GM12874 (cell line): ENCODE results near the gene HLA-DRA.

Experiments used
- CTCF ChIP-seq: IDR thresholded peaks from 2 replicates; pipeline ENCODE4 v1.5.1; 2011; ENCODE audit warnings: low read depth, mild to moderate bottlenecking, control low read depth, low read length, moderate library complexity; ENCODE audit not compliant: insufficient read depth

HLA-DRA gene

GRCh38 chr6:32462609-32463008 is 22.9 kb downstream of the HLA-DRA start:
- no peak for TF ChIP-seq CTCF

- no peak for TF ChIP-seq CTCF
Observed at GRCh38 chr6:32472781-32473375, 33.2 kb downstream of the HLA-DRA start.

- no peak for TF ChIP-seq CTCF
Observed at GRCh38 chr6:32475392-32476206, 35.9 kb downstream of the HLA-DRA start.

- TF ChIP-seq CTCF: no peak
Observed at GRCh38 chr6:32483968-32484613, 44.4 kb downstream of the HLA-DRA start.

- no peak for TF ChIP-seq CTCF
Observed at GRCh38 chr6:32484614-32484998, 44.9 kb downstream of the HLA-DRA start.

- no peak for TF ChIP-seq CTCF
Observed at GRCh38 chr6:32488083-32488482, 48.4 kb downstream of the HLA-DRA start.

- no peak for TF ChIP-seq CTCF
Observed at GRCh38 chr6:32491700-32492099, 52.0 kb downstream of the HLA-DRA start.
